Endothelial cell of umbilical vein (primary cell): ENCODE data around the gene MYO7B. TPM values are rescaled to one million over a fixed set of nuclear protein-coding genes. Genes with fewer than 3 reads are reported as not detected.

Source experiments
- BruUV-seq: library from RNA; stranded (reverse); fragments of 400-500 nt; replicated peaks from 2 replicates; lab custom pipeline; 2021; lab: Mats Ljungman, UMichigan
- CTCF ChIA-PET: fragments of 300-600, 350-600 bp; sonication (Branson Sonifier 250); formaldehyde crosslinking; loops from one replicate; lab custom pipeline; 2021; ENCODE audit warnings: antibody characterized with exemption, inconsistent platforms; lab: Charles Lee
- POLR2A ChIA-PET: fragments of 300-600, 350-600 bp; sonication (Branson Sonifier 250); formaldehyde crosslinking; loops from one replicate; lab custom pipeline; 2021; ENCODE audit warnings: antibody characterized with exemption, inconsistent platforms; lab: Charles Lee
- DNase-seq: peaks from one replicate; pipeline ENCODE4 v3.0.0-alpha.2; 2011; ENCODE audit warnings: low read depth, low spot score
- FAIRE-seq: peaks from 2 replicates; lab custom pipeline; 2011; peaks lifted over from hg19 to GRCh38; lab: Jason Lieb, UNC
- H2AFZ ChIP-seq: 2 replicates; pipeline ENCODE4 v1.6.0; 2012; ENCODE audit warnings: low read depth, low read length, control low read depth, inconsistent platforms
- H3K27ac ChIP-seq: 2 replicates; pipeline ENCODE4 v1.5.1; 2011; ENCODE audit warnings: low read depth, mild to moderate bottlenecking, control low read depth, low read length, moderate library complexity; ENCODE audit not compliant: insufficient read depth
- H3K27me3 ChIP-seq, 2 experiments: 2 replicates each; pipeline versions ENCODE4 v1.6.0 to v1.6.1; 2011; ENCODE audit warnings: low read length in 2 of 2, mixed read lengths in 1 of 2; ENCODE audit not compliant: control insufficient read depth in 2 of 2, insufficient read depth in 2 of 2
- H3K36me3 ChIP-seq, 2 experiments: 2 replicates in 1 of 2; 3 replicates in 1 of 2; pipeline ENCODE4 v1.5.1; 2011; ENCODE audit warnings: low read length in 2 of 2, mild to moderate bottlenecking in 1 of 2, moderate library complexity in 1 of 2; ENCODE audit not compliant: control insufficient read depth in 2 of 2, insufficient read depth in 2 of 2; ENCODE audit errors: extremely low read depth in 1 of 2
- H3K4me1 ChIP-seq: 3 replicates; pipeline ENCODE4 v1.5.1; 2011; ENCODE audit warnings: mild to moderate bottlenecking, low read length; ENCODE audit not compliant: control insufficient read depth, insufficient read depth; ENCODE audit errors: extremely low read depth
- H3K4me2 ChIP-seq: 2 replicates; pipeline ENCODE4 v1.6.1; 2011; ENCODE audit warnings: low read length, control low read depth, mixed read lengths; ENCODE audit not compliant: insufficient read depth
- H3K4me3 ChIP-seq, 3 experiments: fragments of 200-600 bp in 1 of 3; sonication (generic), shearing (Covaris generic) in 1 of 3; replicated peaks in 1 of 3; 2 replicates each; pipeline ENCODE4 v1.5.1; 2011 to 2016; ENCODE audit warnings: control low read depth in 3 of 3, low read length in 3 of 3, mild to moderate bottlenecking in 2 of 3, inconsistent platforms in 1 of 3, low read depth in 1 of 3, moderate library complexity in 1 of 3; ENCODE audit not compliant: insufficient read depth in 1 of 3
- H3K79me2 ChIP-seq: 2 replicates; pipeline ENCODE4 v1.6.0; 2012; ENCODE audit warnings: low read length, inconsistent platforms; ENCODE audit not compliant: control insufficient read depth, insufficient read depth
- H3K9ac ChIP-seq: replicated peaks from 2 replicates; pipeline ENCODE3; 2011; ENCODE audit warnings: low read length, control low read depth; ENCODE audit not compliant: insufficient read depth; ENCODE audit errors: extremely low read depth
- H3K9me1 ChIP-seq: replicated peaks from 3 replicates; pipeline ENCODE4 v1.6.0; 2011; ENCODE audit warnings: mild to moderate bottlenecking, low read length; ENCODE audit not compliant: control insufficient read depth, insufficient read depth; ENCODE audit errors: extremely low read depth
- H3K9me3 ChIP-seq: replicated peaks from 2 replicates; pipeline ENCODE4 v1.5.1; 2012; ENCODE audit warnings: low read length, inconsistent platforms; ENCODE audit not compliant: control insufficient read depth, insufficient read depth
- H4K20me1 ChIP-seq: replicated peaks from 2 replicates; pipeline ENCODE3; 2011; ENCODE audit warnings: mild to moderate bottlenecking, low read length; ENCODE audit not compliant: control insufficient read depth, insufficient read depth; ENCODE audit errors: extremely low read depth
- CTCF ChIP-seq, 2 donors: IDR thresholded peaks; 1 replicate in 1 of 2; 2 replicates in 1 of 2; pipeline ENCODE4 v1.5.1; 2011; ENCODE audit warnings: low read length in 2 of 2, mild to moderate bottlenecking in 2 of 2, moderate library complexity in 2 of 2, control low read depth in 1 of 2, inconsistent platforms in 1 of 2, low read depth in 1 of 2; ENCODE audit not compliant: insufficient read depth in 1 of 2; ENCODE audit errors: extremely low read depth in 1 of 2
- EZH2 ChIP-seq: IDR thresholded peaks from 2 replicates; pipeline ENCODE4 v1.6.1; 2012; ENCODE audit warnings: borderline replicate concordance, low read depth, mild to moderate bottlenecking, moderate library complexity, low read length, inconsistent platforms; ENCODE audit not compliant: severe bottlenecking
- FOS ChIP-seq: IDR thresholded peaks from 2 replicates; pipeline ENCODE4 v1.6.1; 2011; ENCODE audit warnings: mild to moderate bottlenecking, low read length, moderate library complexity, borderline replicate concordance; ENCODE audit not compliant: insufficient read depth
- GATA2 ChIP-seq: IDR thresholded peaks from 2 replicates; pipeline ENCODE4 v1.7.0; 2011; ENCODE audit warnings: low read depth, mild to moderate bottlenecking, moderate library complexity, mixed read lengths, low read length; ENCODE audit not compliant: insufficient read length, insufficient read depth
- JUN ChIP-seq: IDR thresholded peaks from 2 replicates; pipeline ENCODE4 v1.6.1; 2011; ENCODE audit warnings: borderline replicate concordance, low read depth; ENCODE audit not compliant: insufficient read length, insufficient read depth
- MYC ChIP-seq: IDR thresholded peaks from one replicate; pipeline ENCODE4 v1.6.1; 2011; ENCODE audit warnings: mild to moderate bottlenecking, low read depth, low read length
- POLR2A ChIP-seq: IDR thresholded peaks from 2 replicates; pipeline ENCODE4 v1.6.1; 2012; ENCODE audit warnings: low read depth, mild to moderate bottlenecking, control low read depth, low read length
- POLR2AphosphoS5 ChIP-seq: IDR thresholded peaks from 2 replicates; pipeline ENCODE4 v1.6.1; 2012; ENCODE audit warnings: low read depth, mild to moderate bottlenecking, control low read depth, low read length, moderate library complexity; ENCODE audit not compliant: insufficient read depth
- dilution Hi-C: fragments of 300-500 bp; cut with MboI; formaldehyde crosslinking; loops from one replicate; pipeline ENCODE4 v1.15.0; 2019; ENCODE audit warnings: low sequenced_read_pairs; ENCODE audit not compliant: extremely low pct_ligation_motif_present
- intact Hi-C: fragments of 100-400 bp; cut with micrococcal nuclease; formaldehyde crosslinking; loops from one replicate; pipeline ENCODE4 v1.10.0; 2022
- polyA plus RNA-seq, 4 experiments: library from polyadenylated mRNA; depleted of rRNA in 3 of 4; stranded (reverse) in 3 of 4; unstranded in 1 of 4; fragments of >200 nt; gene quantifications; 2 replicates each; pipeline versions ENCODE4 v1.2.1 to v1.2.3, GENCODE V29; 2011 to 2012; ENCODE audit warnings: missing spikeins in 1 of 4
- total RNA-seq: library from RNA; stranded (reverse); gene quantifications from 2 replicates; pipeline ENCODE4 v1.2.3, GENCODE V29; 2021
- TF ChIP-seq, protein P1 (sequence below): IDR thresholded peaks from 2 replicates; pipeline ENCODE4 v1.6.1; 2011; ENCODE audit not compliant: insufficient read depth, insufficient read length

The MYO7B gene
- total and polyA plus RNA-seq, 2 donors (not counting 3 experiments of a cell fraction or from before 2014, with no cell fraction given) = 0.17 TPM; not detected in 1

GRCh38 chr2:127649684-127650040, 114.2 kb downstream of the MYO7B start:
- intact Hi-C loops (loop anchor here (1.0 to 2.0 kb wide), 3 partner anchors 10 to 58 kb away; partner anchors contain the start of gene LIMS2), dilution Hi-C loops (no loop called here)
- H3K27ac ChIP-seq = no peak overlapping the region
- ChIA-PET CTCF (interaction anchor here (0.5 to 12.1 kb wide), 26 partner anchors 9 to 452 kb away, joined by 3 to 424 read pairs (median 4); partner anchors contain the start of genes IWS1 and LIMS2), POLR2A (interaction anchor here (1.3 to 1.5 kb wide), 2 partner anchors 26 to 58 kb away, joined by 3 read pairs; partner anchors contain the start of gene LIMS2)
- FAIRE-seq (peak; percentile 83), DNase-seq (peak; percentile 69)
- H3K36me3 ChIP-seq = peaks cover 0 to 6% of the 10 kb centered on the region in 2 experiments
- H3K9me3 ChIP-seq = no peaks in the 10 kb centered on the region
- H3K9me1 ChIP-seq = no peaks in the 10 kb centered on the region
- H3K27me3 ChIP-seq = no peaks in the 10 kb centered on the region
- H3K9ac ChIP-seq = no peak overlapping the region
- BruUV-seq = no TSS peak
- H3K79me2 ChIP-seq = no peaks in the 10 kb centered on the region
- H2AFZ ChIP-seq = no peak overlapping the region
- H4K20me1 ChIP-seq = no peaks in the 10 kb centered on the region
- H3K4me3 ChIP-seq = no peak overlapping the region
- peaks cover 25% of the 10 kb centered on the region for H3K4me1 ChIP-seq
- H3K4me2 ChIP-seq = no peak overlapping the region
- TF ChIP-seq GATA2 (no peak), POLR2AphosphoS5 (peak; percentile 26), MYC (no peak), FOS (no peak), POLR2A (no peak), JUN (no peak), CTCF (IDR thresholded peaks at IDR 0.05; ENCODE audit: extremely low read depth in 1 of 2, insufficient read depth in 1 of 2, low read depth in 1 of 2, low read length in 2 of 2) (peak; percentile 85 to 88), EZH2 (no peak)
- TF ChIP-seq, protein P1, sequence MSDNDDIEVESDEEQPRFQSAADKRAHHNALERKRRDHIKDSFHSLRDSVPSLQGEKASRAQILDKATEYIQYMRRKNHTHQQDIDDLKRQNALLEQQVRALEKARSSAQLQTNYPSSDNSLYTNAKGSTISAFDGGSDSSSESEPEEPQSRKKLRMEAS = peak; percentile 27
